HFF-Myc (cell line): ENCODE data around the gene CLASP2.
A peak's percentile ranks its signal among the peaks of the same experiment; 100 is the strongest.

Source experiments
- DNase-seq: peaks from one replicate; pipeline ENCODE4 v3.0.0-alpha.2; 2011; ENCODE audit warnings: low read depth; ENCODE audit errors: extremely low read depth
- H3K4me3 ChIP-seq: replicated peaks from 2 replicates; pipeline ENCODE4 v1.5.1; 2011; ENCODE audit warnings: low read depth, mild to moderate bottlenecking, control low read depth, low read length
- CTCF ChIP-seq: IDR thresholded peaks from 2 replicates; pipeline ENCODE4 v1.5.1; 2012; ENCODE audit warnings: mild to moderate bottlenecking, low read depth, low read length, control low read depth; ENCODE audit errors: missing control alignments

CLASP2 gene

GRCh38 chr3:33746416-33747116 is 28.5 kb upstream of the CLASP2 start:
- H3K4me3 ChIP-seq, result no peak overlapping the region
- TF ChIP-seq CTCF, result no peak
- DNase-seq, result no peak

DNA sequence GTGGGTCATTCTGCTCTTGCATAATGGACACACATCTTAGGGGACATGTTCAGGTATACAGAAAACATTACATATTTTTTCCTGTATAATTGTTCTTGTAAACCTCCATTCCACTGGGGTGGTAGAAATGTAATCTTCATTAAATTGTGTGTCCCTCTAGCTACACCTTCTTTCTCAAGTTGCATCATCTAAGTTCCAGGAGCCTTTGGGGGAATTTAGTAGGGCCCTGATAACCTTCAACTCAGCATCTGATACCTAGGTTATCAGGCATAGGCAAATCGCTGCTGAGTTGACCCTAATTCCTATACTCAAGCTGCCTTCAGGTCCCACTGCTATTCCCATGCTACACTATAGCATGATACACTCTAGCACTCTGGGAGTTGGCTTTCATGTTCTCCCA is 19.1 kb upstream of the CLASP2 start:
- no peak for DNase-seq
- TF ChIP-seq CTCF, result no peak
- no peak overlapping the region for H3K4me3 ChIP-seq

- DNase-seq, result no peak
- peak; percentile 31 for TF ChIP-seq CTCF
- H3K4me3 ChIP-seq, result no peak overlapping the region
Observed at GRCh38 chr3:33732394-33732793, 14.3 kb upstream of the CLASP2 start.

GRCh38 chr3:33729993-33730392 is 11.9 kb upstream of the CLASP2 start:
- no peak for TF ChIP-seq CTCF
- no peak for DNase-seq
- no peak overlapping the region for H3K4me3 ChIP-seq

DNA sequence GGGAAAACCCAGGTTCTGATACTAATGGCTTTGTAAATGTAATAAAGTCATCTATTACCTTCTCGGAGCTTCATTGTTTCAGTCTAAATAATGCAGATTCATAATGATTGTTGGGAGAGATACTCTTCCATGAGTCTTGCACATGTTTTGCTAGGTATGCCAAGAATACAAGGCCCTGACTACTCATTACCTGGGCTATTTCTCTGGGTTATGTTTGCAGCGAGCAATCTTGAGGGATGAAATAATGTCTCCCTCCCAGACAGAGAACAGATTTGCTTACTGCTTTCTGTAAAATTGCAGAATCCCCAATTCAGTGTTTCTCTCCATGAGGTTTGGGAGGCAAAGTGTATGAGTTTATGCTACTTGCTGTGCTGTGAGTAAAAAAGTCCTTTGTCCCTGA is 6.2 kb upstream of the CLASP2 start:
- H3K4me3 ChIP-seq, result no peak overlapping the region
- TF ChIP-seq CTCF, result no peak
- no peak for DNase-seq

GRCh38 chr3:33722626-33723370 is 4.7 kb upstream of the CLASP2 start:
- no peak for TF ChIP-seq CTCF
- no peak overlapping the region for H3K4me3 ChIP-seq
- no peak for DNase-seq
